Spleen (tissue), 7 donors: ENCODE measurements around the gene REV3L.

Source experiments
- CTCF ChIP-seq, 11 experiments: fragments of 200-600 bp in 7 of 11; fragments of 450-650 bp in 4 of 11; sonication (generic) in 4 of 11; IDR thresholded peaks in 8 of 11; conservative IDR thresholded peaks in 3 of 11; 1 replicate in 7 of 11; 2 replicates in 4 of 11; pipeline versions ENCODE4 v1.4.0 to v1.8.0; 2016 to 2021; ENCODE audit warnings: antibody characterized with exemption in 11 of 11, inconsistent platforms in 4 of 11, mild to moderate bottlenecking in 1 of 11
- POLR2A ChIP-seq, 3 donors: fragments of 450-650 bp; IDR thresholded peaks; one replicate each; pipeline ENCODE4 v1.5.1; 2017; ENCODE audit warnings: antibody characterized with exemption in 3 of 3, mild to moderate bottlenecking in 1 of 3
- POLR2AphosphoS5 ChIP-seq, 3 donors: sonication (generic); formaldehyde crosslinking; IDR thresholded peaks; one replicate each; pipeline ENCODE4 v1.5.1; 2017; ENCODE audit warnings: antibody characterized with exemption in 3 of 3
- donor health status: DM: no; HTN: no; CAD: no; lungs with moderate emphysema.
- donor health status: DM: no; HTN: no; CAD: no.
- donor health status: DM: no; HTN: no; CAD: no.

DNA sequence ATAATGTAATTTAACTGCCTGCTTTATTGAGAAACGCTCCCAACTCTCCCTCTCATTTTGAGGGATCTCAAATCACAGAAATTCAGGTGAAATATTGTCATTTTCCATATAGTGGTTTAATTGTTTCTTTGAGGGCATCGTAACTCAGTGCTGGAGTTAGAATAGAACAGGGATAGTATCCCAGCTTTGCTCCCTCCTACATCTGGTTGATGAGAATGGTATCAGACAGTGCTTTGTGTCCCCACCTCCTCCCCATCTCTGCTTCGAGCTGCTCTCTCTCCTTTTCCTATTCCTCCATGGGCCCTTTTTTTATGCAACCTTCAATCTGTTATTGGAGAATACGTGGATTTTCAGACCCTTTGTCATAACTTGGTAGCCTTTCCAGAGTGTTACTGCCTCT, 41.2 kb upstream of the REV3L start:
- TF ChIP-seq CTCF (IDR thresholded peaks at IDR 0.05 in 8 of 11, conservative IDR thresholded peaks at IDR 0.05 in 3 of 11) (no peak), POLR2A (IDR thresholded peaks at IDR 0.05) (no peak), POLR2AphosphoS5 (IDR thresholded peaks at IDR 0.05) (no peak)
